GM18526 (cell line): ENCODE results near the gene ATP6V0E1.

ENCODE experiments used
- POLR2A ChIP-seq: IDR thresholded peaks from 3 replicates; pipeline ENCODE4 v1.6.1; 2011; ENCODE audit not compliant: insufficient read length; ENCODE audit errors: extremely low read depth

Gene ATP6V0E1

DNA sequence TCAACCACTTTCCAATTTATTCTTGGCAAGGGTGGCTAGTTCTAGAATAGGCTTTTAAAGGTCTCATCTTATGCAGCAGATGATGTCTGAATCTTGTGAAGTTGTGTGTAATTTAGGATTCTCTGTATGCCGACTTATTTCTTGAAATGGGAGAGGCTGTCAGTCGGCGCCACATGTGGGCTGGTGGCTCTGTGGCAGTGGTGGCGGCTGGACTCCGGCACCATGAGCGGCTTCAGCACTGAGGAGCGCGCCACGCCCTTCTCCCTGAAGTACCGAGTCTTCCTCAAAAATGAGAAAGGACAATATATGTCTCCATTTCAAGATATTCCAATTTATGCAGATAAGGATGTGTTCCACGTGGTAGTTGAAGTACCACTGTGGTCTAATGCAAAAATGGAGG is 8.3 kb upstream of the ATP6V0E1 start:
- TF ChIP-seq POLR2A, result no peak

GRCh38 chr5:172979778-172980177 is 3.8 kb upstream of the ATP6V0E1 start:
- no peak for TF ChIP-seq POLR2A

GRCh38 chr5:172981931-172982330 is 1.6 kb upstream of the ATP6V0E1 start:
- TF ChIP-seq POLR2A, result no peak

DNA sequence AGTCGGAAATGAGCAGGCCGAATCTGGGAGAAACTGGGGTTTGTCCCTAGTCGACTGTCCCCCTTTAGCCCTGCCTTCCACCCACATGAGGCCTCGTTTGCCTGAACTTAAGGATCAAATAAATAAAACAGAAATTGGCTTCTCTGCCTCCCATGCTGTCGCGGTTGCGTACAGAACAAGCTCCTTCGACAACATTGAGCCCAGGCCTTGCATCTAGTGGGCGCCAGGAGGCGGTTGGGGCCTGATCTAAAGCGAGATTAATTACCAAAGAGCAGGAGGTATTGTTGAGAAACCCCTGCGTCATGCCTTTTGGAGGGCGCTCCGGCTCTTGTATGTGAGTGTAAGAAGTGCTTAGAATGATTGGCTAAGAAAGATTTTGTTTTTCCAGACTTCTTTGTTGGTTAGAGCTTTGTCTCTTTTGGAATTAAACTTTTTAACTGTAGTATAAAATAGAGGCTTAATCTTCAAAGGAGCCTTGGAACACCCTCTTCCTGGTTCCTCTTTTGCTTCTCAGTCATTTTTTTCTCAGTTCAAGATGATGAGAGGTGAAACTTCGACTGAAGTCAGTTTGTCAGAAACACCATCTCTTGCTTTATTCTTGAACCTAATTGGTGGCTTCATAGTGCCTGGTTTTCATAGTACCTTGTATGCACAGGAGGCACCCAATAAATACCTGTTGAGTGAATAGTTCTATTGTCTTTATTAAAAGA is 828 bp downstream of the ATP6V0E1 start:
- TF ChIP-seq POLR2A, result no peak

DNA sequence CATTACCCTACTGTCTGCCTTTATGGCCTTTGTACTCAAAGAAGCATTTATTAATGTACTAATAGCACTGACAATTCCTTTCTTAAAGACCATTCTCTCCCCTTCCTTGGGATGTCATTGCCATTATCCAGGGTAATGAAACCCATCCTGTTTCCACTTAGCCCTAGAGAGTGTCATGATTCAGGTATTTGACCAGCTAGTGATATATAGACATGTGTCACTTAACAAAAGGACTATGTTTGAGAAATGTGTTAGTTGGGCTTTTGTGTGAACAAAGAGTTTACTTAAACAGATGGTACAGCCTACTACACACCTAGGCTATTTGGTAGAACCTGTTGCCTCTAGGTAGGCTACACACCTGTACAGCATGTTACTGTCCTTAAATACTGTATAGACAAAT is 2.0 kb downstream of the ATP6V0E1 start:
- no peak for TF ChIP-seq POLR2A

- TF ChIP-seq POLR2A, result no peak
Measured at GRCh38 chr5:172988276-172988675, 4.7 kb downstream of the ATP6V0E1 start.

DNA sequence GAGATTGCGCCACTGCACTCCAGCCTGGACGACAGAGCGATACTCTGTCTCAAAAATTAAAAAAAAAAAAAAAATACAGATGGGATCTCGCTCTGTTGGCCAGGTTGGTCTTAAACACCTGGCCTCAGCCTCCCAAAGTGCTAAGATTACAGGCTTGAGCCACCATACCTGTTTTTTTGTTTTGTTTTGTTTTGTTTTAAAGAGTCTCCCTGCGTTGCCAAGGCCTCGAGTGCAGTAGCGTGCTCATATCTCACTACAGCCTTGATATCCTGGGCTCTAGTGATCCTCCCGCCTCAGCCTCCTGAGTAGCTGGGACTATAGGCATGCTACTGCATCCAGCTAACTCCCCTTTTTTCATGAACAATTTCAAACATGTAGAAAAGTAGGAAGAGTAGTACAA is 7.2 kb downstream of the ATP6V0E1 start:
- TF ChIP-seq POLR2A, result no peak

DNA sequence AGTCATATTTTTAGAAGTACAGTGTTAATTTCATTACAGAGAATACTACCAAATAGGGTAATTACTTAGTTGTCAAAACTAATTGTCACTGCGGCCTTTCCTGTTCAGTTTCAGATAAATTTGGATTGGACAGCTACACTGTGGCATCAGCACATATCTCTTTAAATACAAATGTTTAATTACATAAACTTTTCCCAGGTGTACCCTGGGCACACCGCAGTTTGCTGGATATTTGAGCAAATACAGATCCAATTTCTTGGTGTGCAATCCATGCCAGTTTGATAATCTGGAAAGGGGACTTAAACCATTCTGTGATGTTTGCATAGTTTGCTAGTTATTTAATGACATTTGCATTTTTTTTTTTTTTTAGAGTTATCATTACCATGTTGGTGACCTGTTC is 10.8 kb downstream of the ATP6V0E1 start:
- TF ChIP-seq POLR2A, result no peak

- TF ChIP-seq POLR2A, result no peak
Measured at GRCh38 chr5:172999372-172999973, 15.9 kb downstream of the ATP6V0E1 start.

- no peak for TF ChIP-seq POLR2A
Measured at GRCh38 chr5:172999974-173000373, 16.4 kb downstream of the ATP6V0E1 start.

- TF ChIP-seq POLR2A, result no peak
Measured at GRCh38 chr5:173001229-173001841, 17.8 kb downstream of the ATP6V0E1 start.

- TF ChIP-seq POLR2A, result no peak
Measured at GRCh38 chr5:173003360-173003759, 19.8 kb downstream of the ATP6V0E1 start.

DNA sequence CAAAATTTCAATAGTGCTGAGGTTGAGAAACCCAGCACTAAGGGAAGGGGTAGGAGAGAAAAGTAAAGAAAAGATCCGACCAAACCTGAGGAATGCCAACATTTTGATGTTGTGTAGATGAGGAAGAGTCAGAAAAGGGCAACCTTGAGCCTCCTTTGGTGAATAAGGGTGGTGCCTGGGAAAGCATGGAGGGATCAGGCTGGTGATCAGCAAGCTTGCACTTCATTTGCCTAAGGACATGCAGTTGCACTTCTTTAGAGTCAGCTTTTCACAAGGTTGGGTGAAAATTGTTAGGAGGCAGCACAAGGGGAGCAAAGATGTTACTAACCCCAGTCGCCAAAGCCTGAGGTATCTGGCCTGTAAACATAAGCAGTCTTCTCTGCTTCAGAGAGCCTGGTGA is 20.4 kb downstream of the ATP6V0E1 start:
- no peak for TF ChIP-seq POLR2A

GRCh38 chr5:173004447-173004846 is 20.9 kb downstream of the ATP6V0E1 start:
- no peak for TF ChIP-seq POLR2A

- no peak for TF ChIP-seq POLR2A
Measured at GRCh38 chr5:173010021-173010420, 26.4 kb downstream of the ATP6V0E1 start.
